ENCODE data around the gene TOM1L2. TPM values are rescaled to one million over a fixed set of nuclear protein-coding genes. Genes with fewer than 3 reads are reported as not detected.
"Not testable (repeated sequence)": the region's sequence is repeated elsewhere in the genome, so short reads cannot be mapped to it uniquely, and the experiment has no call there.

Gene TOM1L2
- polyA plus RNA-seq, 1 donor from 2014 or later, result 40.9 TPM

DNA sequence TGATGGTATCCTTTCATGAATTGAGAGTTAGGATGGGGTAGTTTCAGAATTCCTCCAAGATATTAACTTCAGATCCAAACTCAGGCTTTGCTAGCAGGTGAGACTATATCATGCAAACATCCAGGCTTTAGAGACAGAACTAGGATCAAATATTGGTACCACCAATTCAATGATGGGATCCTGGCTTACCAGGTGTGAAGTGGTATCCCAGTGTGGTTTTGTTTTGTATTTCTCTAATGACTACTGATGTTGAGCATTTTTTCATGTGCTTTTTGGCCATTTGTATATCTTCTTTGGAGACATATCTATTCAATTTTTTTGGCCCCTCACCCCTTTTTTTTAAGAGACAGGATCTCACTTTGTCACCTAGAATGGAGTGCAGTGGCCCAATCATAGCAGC lies 57.0 kb downstream of the TOM1L2 start:
- H3K9ac ChIP-seq (ENCODE audit: low read length), result no peak overlapping the region
- H3K36me3 ChIP-seq (ENCODE audit: insufficient read depth, low read length), result no peaks in the 10 kb centered on the region
- no peaks in the 10 kb centered on the region for H3F3A ChIP-seq (ENCODE audit: insufficient read depth, low read length, poor library complexity, severe bottlenecking)
- H3K9me2 ChIP-seq (ENCODE audit: insufficient read depth, low read length), result no peaks in the 10 kb centered on the region
- no peaks in the 10 kb centered on the region for H4K20me1 ChIP-seq (ENCODE audit: insufficient read depth)
- no peaks in the 10 kb centered on the region for H3K9me3 ChIP-seq (ENCODE audit: low read length)
- H3K4me2 ChIP-seq (ENCODE audit: low read length), result no peak overlapping the region
- H3K79me2 ChIP-seq (replicated peaks; ENCODE audit: insufficient read depth, low read length), result peaks cover 8% of the 10 kb centered on the region
- H3K27me3 ChIP-seq (ENCODE audit: insufficient read depth, low read depth, low read length), result no peaks in the 10 kb centered on the region
- H3K27ac ChIP-seq (ENCODE audit: low read length), result no peak overlapping the region
- H2AFZ ChIP-seq (ENCODE audit: low read depth, low read length), result no peak overlapping the region
- H3K4me3 ChIP-seq (ENCODE audit: low read length), result no peak overlapping the region
- TF ChIP-seq RAD21 (conservative IDR thresholded peaks at IDR 0.05), result no peak
- no peak for TF ChIP-seq EZH2 (IDR thresholded peaks at IDR 0.05; ENCODE audit: borderline replicate concordance, insufficient read depth, low read length, poor library complexity, severe bottlenecking)
- TF ChIP-seq, protein P1, sequence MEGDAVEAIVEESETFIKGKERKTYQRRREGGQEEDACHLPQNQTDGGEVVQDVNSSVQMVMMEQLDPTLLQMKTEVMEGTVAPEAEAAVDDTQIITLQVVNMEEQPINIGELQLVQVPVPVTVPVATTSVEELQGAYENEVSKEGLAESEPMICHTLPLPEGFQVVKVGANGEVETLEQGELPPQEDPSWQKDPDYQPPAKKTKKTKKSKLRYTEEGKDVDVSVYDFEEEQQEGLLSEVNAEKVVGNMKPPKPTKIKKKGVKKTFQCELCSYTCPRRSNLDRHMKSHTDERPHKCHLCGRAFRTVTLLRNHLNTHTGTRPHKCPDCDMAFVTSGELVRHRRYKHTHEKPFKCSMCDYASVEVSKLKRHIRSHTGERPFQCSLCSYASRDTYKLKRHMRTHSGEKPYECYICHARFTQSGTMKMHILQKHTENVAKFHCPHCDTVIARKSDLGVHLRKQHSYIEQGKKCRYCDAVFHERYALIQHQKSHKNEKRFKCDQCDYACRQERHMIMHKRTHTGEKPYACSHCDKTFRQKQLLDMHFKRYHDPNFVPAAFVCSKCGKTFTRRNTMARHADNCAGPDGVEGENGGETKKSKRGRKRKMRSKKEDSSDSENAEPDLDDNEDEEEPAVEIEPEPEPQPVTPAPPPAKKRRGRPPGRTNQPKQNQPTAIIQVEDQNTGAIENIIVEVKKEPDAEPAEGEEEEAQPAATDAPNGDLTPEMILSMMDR (IDR thresholded peaks at IDR 0.05; ENCODE audit: poor library complexity, severe bottlenecking), result no peak
- no peak for TF ChIP-seq EP300 (conservative IDR thresholded peaks at IDR 0.05; ENCODE audit: poor library complexity, severe bottlenecking)
- no peak for TF ChIP-seq TAF1 (IDR thresholded peaks at IDR 0.05; ENCODE audit: low read depth)
- no peak for TF ChIP-seq SMC3 (conservative IDR thresholded peaks at IDR 0.05; ENCODE audit: poor library complexity)
- no peak for TF ChIP-seq MXI1 (conservative IDR thresholded peaks at IDR 0.05; ENCODE audit: poor library complexity, severe bottlenecking)

DNA sequence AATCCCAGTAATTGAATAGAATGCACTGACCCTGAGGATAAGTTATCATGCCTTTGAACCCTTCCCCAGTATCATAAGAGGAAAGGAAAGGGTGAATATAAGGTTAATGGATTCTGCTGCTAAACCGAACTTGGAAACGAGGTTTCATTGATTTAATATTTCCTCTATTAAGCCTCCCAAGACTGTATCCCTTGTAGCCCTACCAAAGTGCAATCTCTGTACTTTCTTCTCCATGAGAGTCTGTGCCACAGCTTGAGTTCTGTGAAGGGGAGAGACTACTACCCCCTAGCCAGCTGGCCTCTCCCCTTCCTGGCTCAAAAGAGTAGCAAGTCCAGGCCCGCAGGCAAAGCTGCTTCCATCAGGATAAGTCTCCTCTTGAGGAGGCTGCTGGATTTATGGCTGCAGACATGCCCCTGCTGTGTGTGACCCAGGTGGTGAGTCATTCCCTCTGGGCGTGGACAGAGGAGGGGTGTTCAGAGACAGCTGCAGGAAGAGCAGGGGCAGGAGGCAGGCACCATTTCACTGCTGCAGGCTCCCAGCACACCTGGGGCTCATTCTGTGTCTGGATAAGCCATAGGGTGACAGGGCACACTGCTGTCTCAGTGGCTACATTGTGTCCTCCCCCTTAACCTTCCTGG lies 58.4 kb downstream of the TOM1L2 start:
- Histone ChIP-seq H3F3A (ENCODE audit: insufficient read depth, low read length, poor library complexity, severe bottlenecking) (no peaks in the 10 kb centered on the region), H2AFZ (ENCODE audit: low read depth, low read length) (no peak overlapping the region), H3K9ac (ENCODE audit: low read length) (no peak overlapping the region), H3K27ac (ENCODE audit: low read length) (no peak overlapping the region), H3K27me3 (ENCODE audit: insufficient read depth, low read depth, low read length) (no peaks in the 10 kb centered on the region), H3K4me3 (ENCODE audit: low read length) (no peak overlapping the region), H4K20me1 (ENCODE audit: insufficient read depth) (no peaks in the 10 kb centered on the region), H3K79me2 (replicated peaks; ENCODE audit: insufficient read depth, low read length) (peaks cover 8% of the 10 kb centered on the region), H3K9me3 (ENCODE audit: low read length) (no peaks in the 10 kb centered on the region), H3K4me2 (ENCODE audit: low read length) (no peak overlapping the region), H3K36me3 (ENCODE audit: insufficient read depth, low read length) (no peaks in the 10 kb centered on the region), H3K9me2 (ENCODE audit: insufficient read depth, low read length) (no peaks in the 10 kb centered on the region)
- TF ChIP-seq, protein P2, sequence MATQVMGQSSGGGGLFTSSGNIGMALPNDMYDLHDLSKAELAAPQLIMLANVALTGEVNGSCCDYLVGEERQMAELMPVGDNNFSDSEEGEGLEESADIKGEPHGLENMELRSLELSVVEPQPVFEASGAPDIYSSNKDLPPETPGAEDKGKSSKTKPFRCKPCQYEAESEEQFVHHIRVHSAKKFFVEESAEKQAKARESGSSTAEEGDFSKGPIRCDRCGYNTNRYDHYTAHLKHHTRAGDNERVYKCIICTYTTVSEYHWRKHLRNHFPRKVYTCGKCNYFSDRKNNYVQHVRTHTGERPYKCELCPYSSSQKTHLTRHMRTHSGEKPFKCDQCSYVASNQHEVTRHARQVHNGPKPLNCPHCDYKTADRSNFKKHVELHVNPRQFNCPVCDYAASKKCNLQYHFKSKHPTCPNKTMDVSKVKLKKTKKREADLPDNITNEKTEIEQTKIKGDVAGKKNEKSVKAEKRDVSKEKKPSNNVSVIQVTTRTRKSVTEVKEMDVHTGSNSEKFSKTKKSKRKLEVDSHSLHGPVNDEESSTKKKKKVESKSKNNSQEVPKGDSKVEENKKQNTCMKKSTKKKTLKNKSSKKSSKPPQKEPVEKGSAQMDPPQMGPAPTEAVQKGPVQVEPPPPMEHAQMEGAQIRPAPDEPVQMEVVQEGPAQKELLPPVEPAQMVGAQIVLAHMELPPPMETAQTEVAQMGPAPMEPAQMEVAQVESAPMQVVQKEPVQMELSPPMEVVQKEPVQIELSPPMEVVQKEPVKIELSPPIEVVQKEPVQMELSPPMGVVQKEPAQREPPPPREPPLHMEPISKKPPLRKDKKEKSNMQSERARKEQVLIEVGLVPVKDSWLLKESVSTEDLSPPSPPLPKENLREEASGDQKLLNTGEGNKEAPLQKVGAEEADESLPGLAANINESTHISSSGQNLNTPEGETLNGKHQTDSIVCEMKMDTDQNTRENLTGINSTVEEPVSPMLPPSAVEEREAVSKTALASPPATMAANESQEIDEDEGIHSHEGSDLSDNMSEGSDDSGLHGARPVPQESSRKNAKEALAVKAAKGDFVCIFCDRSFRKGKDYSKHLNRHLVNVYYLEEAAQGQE (IDR thresholded peaks at IDR 0.05; ENCODE audit: borderline replicate concordance), result no peak
- no peak for TF ChIP-seq MXI1 (conservative IDR thresholded peaks at IDR 0.05; ENCODE audit: poor library complexity, severe bottlenecking)
- no peak for TF ChIP-seq RAD21 (conservative IDR thresholded peaks at IDR 0.05)
- no peak for TF ChIP-seq TAF1 (IDR thresholded peaks at IDR 0.05; ENCODE audit: low read depth)
- TF ChIP-seq SMC3 (conservative IDR thresholded peaks at IDR 0.05; ENCODE audit: poor library complexity), result no peak
- no peak for TF ChIP-seq EP300 (conservative IDR thresholded peaks at IDR 0.05; ENCODE audit: poor library complexity, severe bottlenecking)
- no peak for TF ChIP-seq EZH2 (IDR thresholded peaks at IDR 0.05; ENCODE audit: borderline replicate concordance, insufficient read depth, low read length, poor library complexity, severe bottlenecking)
- TF ChIP-seq, protein P1 (IDR thresholded peaks at IDR 0.05; ENCODE audit: poor library complexity, severe bottlenecking), result no peak
- no peak for TF ChIP-seq POLR2AphosphoS5 (IDR thresholded peaks at IDR 0.05)

DNA sequence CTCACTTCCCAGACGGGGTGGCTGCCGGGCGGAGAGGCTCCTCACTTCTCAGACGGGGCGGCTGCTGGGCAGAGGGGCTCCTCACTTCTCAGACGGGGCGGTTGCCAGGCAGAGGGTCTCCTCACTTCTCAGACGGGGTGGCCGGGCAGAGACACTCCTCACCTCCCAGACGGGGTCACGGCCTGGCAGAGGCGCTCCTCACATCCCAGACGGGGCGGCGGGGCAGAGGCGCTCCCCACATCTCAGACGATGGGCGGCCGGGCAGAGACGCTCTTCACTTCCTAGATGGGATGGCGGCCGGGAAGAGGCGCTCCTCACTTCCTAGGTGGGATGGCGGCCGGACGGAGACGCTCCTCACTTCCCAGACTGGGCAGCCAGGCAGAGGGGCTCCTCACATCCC lies 59.9 kb downstream of the TOM1L2 start:
- not testable (repeated sequence) for H3K9me3 ChIP-seq (ENCODE audit: low read length); H3K27ac ChIP-seq (ENCODE audit: low read length); H4K20me1 ChIP-seq (ENCODE audit: insufficient read depth); H3K27me3 ChIP-seq (ENCODE audit: insufficient read depth, low read depth, low read length); H3K4me2 ChIP-seq (ENCODE audit: low read length); H3K36me3 ChIP-seq (ENCODE audit: insufficient read depth, low read length); H3F3A ChIP-seq (ENCODE audit: insufficient read depth, low read length, poor library complexity, severe bottlenecking); H3K9ac ChIP-seq (ENCODE audit: low read length); H3K9me2 ChIP-seq (ENCODE audit: insufficient read depth, low read length); H3K79me2 ChIP-seq (replicated peaks; ENCODE audit: insufficient read depth, low read length); H3K4me3 ChIP-seq (ENCODE audit: low read length); H2AFZ ChIP-seq (ENCODE audit: low read depth, low read length)

All from neural cell (in vitro differentiated cells).